Inflammatory macrophage treated with lipopolysaccharide for 4 hours (primary cell): ENCODE results near the gene NRP1.

Source experiments
- DNase-seq: peaks from one replicate; pipeline ENCODE4 v3.0.0-alpha.2; 2020

The NRP1 gene

DNA sequence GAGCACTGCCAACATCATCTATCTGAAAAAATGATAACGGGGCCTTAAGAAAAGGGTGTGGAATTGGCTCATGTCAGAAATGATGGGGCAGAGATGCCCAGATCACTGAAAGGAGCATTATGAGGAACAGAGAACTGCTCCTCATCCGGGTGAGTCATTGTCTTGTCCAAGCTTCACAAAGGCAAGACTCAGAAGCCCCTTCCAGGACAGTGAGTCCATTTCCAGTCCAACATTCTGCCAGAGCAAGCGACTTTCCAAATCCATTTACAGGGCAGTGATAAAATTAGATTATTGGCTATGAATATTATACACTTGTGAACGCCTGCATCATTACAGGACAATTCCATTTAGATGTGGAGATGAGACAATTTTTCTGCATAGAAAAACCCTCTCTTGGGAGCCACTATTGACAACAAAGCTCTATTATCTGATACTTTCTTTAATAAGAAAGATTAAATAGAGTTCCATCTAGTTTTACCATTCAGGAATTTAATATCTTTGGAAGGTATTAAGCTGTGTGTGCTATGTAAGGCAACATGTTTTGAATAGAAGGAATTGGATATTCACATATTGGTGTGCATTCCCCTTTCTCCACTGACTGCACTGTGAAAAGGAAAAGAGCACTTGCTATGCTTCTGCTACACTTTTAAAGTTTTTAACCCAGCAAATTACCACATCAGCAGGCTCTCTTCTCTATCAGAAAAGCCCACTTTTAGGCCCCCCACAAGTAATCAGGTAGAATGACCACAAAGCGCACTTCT is 159.6 kb downstream of the NRP1 start:
- peak; percentile 24 for DNase-seq

DNA sequence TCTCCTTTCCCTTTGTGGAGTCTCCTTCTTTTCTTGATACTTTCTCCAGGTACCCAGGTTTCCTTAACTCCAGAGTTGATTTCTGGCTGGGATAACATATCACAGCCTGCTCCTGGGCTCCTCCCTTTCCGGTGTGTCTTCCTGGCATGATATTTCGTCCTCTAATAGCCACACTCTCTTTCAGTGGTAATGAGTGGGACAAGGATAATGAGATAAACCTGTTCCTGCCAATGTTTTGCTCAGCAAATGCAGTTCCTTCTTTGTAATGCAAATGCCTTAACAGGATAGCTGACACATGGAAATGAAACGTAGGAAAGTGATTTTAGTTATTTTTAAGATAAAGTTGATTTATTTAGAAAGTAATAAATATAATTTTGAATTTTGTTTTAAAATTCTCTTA is 168.6 kb downstream of the NRP1 start:
- no peak for DNase-seq

DNA sequence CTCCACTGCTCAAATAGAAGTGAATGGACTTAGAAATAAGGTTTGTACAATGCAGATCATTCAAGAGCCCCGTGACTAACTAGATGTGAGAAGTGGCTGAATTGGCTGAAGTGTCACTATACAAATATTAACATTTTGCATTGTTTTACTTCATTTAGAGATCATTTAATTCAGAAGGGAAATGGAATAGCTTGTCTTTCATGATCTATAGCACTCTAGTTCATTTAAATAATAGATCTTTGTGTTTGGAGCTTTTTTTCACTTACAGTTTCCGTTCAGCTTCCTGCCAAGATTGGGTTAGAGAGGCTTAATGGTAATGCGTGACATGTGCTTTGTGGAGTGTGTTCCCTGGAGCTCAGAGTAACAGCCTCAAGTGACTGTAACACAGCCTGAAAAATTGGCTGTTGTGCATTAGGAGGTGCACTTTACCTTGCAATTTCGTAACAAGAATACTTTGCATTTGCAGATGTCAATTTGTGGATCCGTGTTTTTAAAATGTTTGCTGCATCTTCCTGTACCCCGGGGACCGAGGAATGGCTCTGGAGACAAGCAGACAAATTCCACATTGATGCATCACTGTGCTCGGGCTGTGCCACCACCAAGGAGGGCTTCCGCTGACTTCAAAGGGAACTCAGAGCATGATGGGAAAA is 170.3 kb downstream of the NRP1 start:
- DNase-seq, result no peak

DNA sequence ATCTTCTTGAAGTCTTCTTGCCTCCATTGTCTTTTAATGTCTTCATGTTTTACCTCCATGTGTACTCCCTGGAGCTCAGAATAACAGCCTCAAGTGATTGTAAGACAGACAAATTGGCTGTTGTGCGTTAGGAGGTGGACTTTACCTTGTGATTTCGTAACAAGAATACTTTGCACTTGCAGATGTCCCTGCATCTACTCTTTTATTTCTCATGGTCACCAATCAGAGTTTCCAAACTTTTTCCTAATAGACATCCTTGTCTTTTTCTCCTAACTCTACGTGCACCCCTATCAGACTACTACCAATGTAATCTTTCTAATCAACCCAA is 172.3 kb downstream of the NRP1 start:
- DNase-seq, result no peak

DNA sequence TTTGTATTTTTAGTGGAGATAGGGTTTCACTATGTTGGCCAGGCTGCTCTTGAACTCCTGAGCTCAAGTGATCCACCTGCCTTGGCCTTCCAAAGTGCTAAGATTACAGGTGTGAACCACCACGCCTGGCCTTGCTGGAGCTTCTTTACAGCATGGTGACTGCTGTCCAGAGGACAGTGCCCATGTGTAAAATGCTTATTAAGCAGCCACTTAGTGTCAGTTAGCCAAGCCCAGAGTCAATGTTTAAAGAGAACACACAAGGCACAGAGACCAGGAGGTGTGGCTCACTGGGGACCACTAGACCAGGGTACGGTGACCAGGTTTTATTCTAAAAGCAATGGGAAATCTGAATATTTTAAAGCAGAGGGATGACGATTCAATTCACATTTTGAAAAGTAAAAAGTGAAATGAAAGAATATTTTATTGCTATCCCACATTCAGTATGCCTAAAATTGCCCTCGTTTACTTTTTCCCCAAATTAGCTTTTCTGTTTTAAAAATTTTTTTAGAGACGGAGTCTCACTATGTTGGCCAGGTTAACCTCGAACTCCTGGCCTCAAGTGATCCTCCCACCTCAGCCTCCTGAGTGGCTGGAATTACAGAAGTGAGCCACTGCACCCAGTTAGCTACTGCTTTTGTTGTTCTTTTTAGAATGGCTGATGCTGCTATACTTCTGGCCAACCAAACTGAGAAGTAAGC is 172.8 kb downstream of the NRP1 start:
- DNase-seq, result no peak

DNA sequence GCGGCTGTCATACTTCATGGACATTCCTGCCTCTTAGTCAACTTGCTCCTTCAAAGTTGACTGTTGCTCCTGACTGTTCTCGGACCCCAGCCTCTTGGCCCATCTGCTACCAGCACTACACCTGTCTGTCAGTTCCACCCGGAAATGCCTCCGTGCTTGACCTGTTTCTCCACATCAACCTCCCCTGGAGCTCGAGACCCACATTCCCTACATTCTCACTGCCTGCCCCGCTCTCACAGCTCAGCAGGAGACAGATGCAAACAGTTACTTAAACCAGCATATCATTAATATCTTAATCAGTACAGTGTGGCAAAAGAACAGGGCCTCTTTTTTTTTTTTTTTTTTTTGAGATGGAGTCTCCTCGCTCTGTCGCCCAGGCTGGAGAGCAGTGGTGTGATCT is 174.3 kb downstream of the NRP1 start:
- DNase-seq, result no peak

DNA sequence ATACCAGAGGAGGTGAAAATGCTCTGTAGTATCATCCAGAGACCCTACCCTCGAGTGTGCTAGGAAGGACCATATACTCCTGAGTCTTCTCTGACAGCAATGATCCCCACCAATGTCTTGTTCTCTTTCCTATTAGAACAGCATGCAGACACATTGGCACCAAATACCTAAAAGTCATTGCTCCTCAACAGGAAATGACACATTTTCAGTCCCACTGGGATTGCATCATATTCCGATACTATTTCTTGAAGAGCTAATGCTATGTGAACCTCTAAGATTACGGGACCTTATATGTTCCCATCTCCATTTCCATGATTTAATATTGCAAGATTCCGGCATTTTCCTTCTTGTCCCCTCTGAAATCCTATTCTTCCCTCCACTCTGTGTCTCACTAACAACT is 177.4 kb downstream of the NRP1 start:
- DNase-seq, result peak; percentile 71

DNA sequence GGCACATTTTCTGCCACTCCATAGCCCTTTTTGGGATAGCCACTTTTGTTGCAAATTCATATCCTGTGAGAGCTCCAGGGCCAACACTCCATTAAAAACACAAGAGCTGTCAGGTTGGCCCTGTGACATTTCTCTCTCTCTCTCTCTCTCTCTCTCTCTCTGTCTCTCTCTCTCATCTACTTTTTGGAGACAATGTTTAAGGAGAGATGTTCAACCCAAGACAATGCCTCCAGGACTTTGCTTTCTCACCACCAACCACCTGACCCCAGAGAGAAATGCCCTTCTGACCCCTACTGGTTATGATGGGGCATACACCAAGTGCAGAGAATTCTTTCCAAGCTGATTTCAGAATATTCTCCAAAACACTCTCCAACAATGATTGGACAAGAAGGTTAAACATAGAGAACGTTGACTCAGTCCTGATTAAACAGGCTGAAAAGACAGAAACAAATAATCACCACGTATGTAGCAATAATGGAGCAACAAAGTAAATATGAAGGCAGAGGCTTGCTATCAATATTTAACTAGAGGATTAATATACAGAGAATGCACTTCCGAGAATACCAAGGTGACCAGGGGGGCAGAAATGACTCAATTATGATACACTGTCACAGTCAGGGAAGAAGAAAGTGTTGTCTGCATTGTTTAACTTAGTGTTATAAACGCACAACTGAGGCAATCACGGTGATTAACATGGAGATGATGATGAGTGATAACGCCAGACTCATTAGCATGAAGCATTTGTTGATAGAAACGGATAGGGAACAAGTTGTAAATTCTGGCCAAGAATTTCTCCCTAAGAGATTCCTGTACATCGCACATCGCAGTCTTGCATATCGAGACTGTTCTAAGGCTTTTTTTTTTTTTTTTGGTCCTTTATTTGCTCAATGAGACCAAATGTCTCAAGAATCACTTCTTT is 178.5 kb downstream of the NRP1 start:
- DNase-seq, result peak; percentile 41

DNA sequence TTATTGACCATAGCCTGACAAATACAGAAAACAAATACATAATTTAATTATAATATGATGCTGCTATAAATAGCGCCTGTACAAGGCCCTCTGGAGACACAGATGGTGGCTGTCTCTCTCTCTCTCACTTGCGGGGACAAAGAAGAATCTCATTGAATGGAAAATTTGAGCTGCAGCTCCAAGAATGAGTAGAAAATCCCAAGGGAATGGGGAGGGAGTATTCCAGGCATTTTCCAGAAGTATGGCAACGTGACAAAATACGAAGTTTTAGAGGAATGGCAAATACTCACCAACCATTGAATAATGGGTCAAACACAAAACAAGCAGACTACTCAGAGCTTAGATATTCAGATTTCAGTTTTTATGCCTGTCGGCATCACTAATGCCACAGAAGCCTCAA is 179.9 kb downstream of the NRP1 start:
- DNase-seq, result no peak

DNA sequence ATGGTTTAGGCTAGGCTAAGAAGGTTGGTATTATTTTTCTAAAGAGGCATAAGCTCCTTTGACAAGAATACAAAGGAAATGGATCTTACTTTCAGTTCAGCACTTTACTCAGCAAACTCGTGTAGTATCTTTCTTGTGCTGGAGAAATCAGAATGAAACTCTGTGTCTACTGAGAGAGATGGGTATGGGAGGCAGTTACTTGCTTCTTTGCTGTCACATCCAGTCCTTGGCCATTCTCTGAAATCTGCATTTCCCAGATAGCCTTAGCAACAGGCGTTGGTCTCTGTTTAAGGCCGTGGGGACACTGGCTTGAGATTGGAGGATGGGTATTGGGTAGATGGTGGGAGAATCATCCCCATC is 180.5 kb downstream of the NRP1 start:
- DNase-seq, result no peak

DNA sequence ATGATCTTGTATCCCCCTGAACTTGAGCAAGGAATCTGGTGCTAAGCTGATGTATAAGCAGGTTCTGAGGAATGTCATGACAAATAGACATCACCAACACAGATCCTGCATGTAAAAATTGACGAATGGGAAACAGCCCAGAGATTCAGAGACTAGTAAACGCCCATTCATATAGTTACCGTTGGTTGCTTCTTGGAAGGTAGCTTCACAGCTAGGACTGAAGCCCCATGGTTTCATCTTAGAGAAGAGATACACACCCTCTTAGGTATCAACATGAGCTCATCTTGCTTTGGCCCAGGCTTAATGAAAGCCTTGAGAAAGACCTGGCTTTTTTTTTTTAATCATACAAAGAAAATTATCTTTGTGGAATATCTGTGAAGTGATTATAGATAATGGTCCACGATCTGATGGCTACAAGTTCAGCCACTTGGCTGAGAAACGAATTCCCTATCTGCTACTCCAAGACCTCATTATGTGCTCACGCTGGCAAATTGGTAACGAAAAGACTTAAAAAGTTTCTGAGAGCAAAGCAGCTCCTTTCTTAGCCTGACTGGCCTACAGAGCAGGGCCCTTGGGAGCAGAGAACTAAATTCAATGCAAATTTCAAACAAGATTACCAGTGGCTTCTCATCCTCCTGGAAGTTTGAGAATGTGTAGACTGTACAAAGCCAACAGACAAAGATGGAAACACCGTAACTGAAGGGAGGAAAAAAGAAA is 181.1 kb downstream of the NRP1 start:
- DNase-seq, result no peak

DNA sequence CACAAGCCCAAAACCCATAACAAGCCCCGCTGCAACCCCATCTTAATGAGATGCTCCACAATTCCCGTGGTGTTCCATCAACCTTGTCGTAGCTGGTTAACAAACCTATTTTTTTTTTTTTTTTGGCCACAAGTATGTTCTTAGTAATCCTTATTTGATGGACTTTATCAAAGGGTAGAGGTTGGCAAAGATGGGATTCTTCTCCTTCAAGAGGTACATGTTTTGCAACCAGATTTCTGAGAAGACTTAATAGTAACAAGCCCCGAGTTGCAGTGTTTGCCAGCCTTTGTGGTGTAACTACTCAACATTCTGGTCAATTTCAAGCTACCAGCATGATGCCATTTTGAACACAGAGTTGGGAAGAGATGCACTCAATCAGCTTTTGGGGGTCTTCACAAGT is 181.7 kb downstream of the NRP1 start:
- DNase-seq, result no peak

DNA sequence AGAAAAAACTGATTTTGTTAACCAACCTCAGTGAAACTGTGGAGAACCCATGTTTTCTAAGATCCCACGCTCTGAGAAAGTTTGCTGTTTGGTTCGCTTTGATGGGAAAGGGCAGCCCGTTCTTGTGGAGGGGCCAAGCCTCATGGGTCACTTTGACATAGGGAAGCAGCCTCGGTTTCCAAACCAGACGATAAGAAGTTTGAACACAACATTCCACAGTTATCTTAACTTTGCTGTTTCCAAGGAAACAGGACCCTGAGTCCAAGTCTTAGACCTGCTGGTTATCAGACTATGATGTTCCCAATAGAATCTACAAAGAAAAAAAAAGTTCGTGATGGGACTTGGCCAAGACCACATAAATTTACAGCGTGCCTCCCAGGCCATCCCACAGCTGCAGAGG is 182.3 kb downstream of the NRP1 start:
- no peak for DNase-seq

DNA sequence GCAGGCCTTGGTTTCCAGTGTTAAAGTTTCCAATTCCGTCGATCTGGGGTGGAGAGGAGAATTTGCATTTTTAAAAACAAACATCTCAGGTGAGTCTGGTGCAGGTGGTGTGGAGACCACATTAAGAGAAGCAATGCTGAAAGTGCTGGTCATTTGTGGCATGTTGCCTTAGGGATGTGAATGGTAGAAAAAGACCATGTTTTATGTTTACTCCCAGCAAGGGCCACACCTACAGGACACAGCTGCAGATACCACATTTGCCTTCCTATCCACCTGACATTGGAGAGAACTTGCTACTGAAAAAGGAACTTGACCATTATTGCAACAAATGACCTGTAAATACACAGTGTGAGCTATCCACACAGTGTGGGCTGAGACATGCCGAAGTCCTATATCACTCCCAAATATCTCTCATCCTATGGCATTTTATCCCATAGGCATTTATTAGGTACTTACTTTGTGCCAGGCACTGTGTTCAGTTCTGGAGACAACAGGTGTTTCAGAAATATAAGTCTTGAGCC is 183.1 kb downstream of the NRP1 start:
- no peak for DNase-seq

DNA sequence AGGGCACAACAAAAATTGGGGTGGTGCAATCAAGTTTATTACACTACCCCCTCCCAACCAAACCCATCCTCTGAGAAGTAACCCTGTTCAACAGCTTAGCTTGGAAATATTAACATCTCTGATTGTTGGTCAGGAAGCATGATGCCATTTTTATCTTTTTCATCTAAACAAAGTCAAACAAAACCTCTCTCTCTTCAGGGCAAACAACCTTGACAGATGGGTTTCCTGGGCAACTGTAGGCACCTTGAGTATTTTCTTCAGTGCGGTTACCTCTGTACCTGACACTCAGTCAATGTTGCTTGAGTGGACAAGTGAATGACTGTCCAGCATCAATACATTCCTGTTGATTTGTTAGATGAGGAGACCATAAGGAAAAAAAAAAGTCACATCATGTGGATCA is 183.6 kb downstream of the NRP1 start:
- DNase-seq, result no peak

DNA sequence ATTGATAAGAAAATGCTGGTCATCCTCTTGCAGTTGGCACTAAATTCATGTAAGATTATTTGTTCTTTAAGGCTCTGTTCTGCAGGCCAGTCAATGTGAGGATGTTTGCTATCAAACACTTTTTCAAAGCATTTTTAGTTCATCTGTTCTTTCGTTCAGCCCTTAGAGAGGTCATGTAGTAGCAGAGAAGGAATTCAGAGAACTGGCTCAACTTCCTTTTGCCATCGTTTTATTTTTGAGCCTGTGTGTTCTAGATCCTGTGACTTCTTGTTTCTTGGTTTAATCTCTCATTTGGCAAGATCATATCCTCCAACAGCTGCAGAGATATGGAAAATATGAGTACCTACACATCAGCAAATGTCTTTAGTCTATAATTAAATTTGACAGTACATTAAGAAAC is 184.3 kb downstream of the NRP1 start:
- no peak for DNase-seq

DNA sequence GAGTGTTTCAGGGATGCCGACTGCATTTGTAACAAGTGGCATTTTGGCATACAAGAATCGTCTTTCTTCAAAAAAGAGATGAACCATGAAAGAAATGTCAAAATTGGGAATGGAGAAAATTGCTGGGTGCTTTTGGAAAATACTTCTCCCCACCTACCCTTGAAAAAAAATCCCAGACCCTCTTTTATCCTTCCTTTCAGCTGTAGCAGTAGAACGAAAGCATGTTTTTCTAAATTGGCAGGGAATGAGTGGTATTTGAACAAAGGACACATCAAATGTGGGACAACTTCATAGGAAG is 187.5 kb downstream of the NRP1 start:
- DNase-seq, result no peak

DNA sequence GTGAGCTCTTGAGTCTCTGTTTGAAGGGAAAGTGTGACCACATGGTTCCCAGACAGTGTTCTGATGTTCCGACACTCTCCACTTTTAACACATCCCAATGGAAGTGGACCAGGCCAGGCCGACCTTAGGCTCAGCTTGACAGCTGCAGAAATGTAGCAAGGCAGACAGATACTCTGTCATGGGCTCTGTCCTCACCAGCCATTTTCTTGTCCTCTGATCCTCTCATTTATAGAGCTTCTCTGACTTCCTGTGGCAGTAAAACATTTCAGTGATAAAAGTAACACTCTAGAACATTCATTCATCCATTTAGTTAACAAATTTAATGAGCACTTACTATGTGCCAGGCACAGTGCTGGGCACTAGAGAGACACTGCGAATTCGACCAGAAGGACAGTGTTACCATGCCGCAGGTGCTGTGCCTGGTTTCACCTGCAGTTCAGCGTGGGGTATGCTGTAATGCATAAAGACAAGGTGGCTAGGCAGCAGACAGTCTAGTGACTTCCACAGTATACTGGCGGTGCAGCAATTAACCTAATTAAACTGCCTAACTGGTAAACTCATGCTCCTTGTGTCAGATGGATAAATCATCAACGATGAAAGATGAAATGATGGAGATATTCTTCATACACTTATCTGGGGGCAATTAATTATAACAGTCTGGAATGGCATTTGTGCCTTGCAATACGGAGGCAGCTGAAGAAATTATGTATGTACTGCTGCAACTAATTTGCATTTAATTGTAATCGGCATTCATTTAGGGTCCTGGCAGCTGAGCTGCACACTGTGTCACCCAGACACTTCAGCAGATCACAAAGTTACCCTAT is 188.1 kb downstream of the NRP1 start:
- no peak for DNase-seq

DNA sequence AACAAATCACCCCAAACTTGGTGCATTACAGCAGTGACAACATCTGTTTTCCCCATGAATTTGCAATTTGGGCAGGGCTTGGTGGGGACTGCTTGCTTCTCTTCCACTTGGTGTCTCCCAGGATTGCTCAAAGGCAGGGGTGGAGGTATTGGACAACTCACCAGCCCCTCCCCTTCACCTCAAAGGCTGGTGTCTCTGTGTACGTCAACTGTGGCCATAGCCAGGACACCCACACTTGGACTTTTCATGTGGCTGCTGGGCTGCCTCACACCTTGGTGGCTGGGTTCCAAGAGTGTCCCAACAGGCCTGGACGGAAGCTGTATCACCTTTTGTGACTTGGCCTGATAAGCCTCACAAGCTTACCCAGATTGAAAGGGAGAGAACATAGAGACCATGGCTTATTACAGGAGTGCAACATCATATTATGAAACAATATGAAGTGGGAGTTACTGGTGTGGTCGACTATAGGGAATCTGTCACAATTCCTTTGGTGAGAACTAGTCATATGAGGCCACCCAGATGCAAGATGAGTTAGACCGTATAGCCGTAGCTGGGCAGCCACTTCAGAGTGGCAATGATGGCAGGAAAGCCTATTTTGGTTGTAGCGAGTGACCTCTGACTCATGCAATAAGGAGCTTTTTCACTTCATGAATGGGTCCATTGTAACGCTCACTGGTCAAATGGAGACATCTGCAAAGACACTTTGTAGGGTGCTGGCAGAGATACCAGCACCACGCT is 188.8 kb downstream of the NRP1 start:
- peak; percentile 84 for DNase-seq

DNA sequence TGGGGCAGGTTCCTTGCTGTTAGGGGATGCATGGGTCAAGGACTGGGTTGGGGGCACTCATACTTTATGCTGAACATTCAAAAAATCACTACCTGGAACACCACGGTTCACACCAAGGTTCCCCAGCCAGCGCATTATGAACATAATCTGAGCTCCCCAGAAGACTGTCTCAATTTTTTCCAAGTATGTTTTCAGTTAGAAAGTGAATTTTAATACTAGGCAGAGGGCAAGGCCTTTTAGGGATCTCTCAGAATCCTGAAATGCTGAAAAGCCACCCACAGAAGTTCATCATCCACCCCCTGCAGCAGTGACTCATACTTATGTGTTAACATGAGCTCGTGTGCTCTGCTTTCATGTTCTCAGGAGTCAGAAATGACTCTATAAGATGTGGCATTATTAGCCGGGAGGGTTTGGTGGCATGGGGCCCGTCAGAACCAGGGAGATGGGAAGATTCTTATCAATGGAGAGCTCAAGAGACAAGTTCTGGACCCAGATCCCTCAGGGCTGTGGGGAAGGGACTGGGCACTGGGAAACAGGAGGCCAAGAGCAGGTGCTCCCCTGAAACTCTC is 191.2 kb downstream of the NRP1 start:
- DNase-seq, result peak; percentile 91

DNA sequence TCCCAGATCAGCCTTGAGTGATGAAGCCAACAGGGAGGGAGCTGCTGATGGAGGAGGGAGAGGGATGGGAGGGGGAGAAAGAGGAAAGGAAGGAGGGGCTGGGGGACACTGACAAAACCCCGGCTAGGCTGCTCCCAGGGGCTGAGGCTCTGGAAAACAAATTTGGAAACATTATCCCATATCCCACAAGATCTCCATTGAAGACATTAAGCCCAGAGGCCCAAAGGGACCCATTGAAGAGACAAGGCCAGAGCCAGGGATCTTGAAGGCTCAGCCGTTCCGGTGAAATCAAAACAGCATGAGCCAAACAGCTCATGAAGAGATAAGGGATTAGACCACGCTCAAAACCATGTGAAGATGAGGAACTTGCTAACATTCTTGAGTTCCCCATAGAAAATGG is 192.2 kb downstream of the NRP1 start:
- peak; percentile 58 for DNase-seq
